ELF-1 (cell line): ENCODE results near the gene REN.

Source experiments
- DNase-seq: peaks from one replicate; pipeline ENCODE4 v3.0.0-alpha.2; 2016; ENCODE audit warnings: low read depth, low spot score

Gene REN

GRCh38 chr1:204191456-204191855 is 25.3 kb upstream of the REN start:
- no peak for DNase-seq

DNA sequence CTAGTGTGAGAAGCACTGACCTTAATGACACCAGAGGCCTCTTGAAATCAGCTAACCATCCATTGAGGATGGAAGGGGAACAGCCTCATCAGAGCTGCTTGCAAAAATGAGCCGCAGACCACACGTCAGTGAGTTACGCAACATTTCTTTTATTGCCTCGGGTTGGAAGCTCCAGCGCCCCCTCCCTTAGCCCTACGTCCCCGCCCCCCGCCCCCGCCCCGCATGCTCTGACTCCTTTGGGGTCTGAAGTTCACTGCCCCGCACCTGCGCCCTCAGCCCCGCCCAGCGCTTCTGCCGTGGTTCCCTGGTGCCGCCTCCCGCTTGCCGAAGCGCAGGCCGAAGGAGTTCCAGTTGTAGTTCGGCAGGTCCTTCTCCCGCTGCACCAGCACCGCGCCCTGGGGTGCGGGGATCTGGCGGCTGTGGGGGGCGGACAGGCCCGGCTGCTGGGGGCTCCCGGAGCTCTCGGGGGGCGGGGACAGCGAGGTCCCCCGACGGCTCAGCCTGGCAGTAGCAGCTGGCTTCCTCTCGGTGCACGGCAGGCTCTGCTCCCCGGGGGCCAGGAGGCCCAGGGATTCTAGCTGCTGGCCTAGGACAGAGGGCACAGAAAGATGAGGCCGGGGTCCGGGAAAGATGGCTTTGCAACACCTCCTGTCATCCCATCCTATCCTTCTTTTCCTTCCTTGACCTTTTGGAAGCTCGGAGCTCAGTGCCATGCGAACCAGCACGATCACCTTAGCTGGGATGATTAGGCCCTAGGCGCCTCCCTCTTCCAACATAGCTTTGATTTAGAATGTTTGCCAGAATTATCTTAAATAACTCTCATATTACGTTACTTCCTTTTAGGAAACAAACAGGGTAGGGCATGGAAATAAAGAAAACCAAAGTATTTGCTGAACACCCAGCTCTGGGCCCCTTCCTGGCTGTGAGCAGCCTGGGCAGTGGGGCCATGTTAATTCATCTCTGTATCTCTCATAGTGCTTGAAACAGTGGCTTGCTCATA is 24.4 kb upstream of the REN start:
- peak; percentile 20 for DNase-seq

DNA sequence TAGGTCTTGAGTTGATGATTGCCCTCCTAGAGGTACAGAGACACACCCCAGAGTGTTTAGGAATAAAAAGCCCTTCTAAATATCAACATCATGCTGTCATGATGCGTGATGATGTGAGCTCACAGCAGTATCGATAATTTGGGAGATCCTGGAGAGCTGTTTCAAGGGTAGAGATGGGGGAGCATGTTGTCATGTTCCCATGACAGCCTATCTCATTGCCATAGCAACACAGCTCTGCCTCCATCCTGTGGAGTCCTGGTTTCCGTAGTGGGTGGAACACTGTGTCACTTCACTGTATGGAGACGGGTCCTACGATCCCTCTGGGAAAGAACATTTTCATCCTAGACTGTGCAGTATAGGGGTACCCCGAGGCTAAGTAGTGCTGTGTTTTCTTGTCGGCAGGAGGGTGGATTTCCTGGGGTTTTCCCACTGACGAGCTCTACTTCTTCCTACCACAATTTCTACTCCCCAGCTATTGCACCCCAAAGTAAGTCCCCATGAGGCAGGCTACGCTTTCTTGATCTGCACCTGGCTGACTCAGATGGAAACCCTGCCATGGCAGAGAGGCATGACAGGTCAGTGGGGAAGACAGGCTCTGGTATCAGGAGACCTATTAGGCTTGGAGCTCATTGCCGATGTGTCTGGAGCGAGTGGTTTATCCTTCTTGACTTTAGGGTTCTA is 23.0 kb upstream of the REN start:
- no peak for DNase-seq

GRCh38 chr1:204186597-204186996 is 20.5 kb upstream of the REN start:
- no peak for DNase-seq

- DNase-seq: no peak
Measured at GRCh38 chr1:204181116-204181515, 15.0 kb upstream of the REN start.

DNA sequence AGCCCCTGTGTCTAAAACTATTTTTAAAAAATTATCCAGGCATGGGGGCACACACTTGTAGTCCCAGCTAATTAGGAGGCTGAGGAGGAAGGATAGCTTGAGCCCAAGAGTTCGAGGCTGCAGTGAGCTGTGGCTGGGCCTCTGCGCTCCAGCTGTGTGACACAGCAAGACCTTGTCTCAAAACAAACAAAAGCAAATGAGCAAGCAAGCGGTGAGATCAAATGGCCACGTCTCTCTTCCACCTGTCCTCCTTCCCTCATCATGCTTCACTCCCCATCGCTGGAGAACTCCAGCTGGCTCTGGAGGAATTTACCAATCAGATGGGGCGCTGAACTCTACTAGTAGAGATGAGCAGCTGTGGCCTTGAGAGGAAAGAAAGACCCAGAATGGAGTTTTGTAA is 14.0 kb upstream of the REN start:
- peak; percentile 23 for DNase-seq

GRCh38 chr1:204178487-204179281 is 12.5 kb upstream of the REN start:
- DNase-seq: no peak

DNA sequence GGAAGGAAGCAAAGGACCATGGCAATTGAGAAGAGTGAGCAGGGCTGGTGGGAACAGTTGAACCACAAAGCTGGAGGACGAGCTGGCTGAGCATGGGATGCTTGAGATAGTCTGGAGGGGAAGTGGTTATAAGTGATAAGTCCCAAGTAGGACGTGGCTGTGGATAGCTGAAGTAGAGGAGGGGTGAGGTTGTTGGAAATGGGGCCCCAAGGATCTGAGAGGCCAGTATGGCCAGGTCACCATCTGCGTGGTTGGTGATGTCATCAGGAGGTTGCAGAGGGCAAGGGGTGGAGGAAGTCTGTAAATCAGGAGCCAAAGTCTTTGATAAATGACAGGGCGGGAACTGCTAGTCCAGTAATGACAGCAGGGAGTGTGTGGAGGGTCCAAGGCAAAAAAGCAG is 11.0 kb upstream of the REN start:
- no peak for DNase-seq

GRCh38 chr1:204176049-204176448 is 9.9 kb upstream of the REN start:
- no peak for DNase-seq

DNA sequence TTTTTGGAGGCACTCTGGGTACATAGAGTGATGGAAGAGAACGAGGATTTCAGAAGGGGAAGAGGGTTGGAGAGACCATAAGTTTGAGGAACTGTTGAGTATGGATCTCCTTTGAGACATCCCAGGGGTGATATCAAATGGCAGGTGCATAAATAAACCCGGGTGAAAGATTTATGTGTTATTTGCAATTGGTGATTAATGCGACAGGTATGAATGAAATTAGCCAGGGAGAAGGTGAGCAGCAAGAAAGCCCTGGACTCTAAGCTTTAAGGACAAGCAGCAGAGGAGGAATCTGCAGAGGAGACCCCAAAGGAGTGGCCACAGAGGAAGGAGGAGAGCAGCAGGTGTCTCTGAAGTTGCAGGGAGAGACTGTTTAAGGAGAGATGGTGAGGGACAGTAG is 8.8 kb upstream of the REN start:
- DNase-seq: no peak

DNA sequence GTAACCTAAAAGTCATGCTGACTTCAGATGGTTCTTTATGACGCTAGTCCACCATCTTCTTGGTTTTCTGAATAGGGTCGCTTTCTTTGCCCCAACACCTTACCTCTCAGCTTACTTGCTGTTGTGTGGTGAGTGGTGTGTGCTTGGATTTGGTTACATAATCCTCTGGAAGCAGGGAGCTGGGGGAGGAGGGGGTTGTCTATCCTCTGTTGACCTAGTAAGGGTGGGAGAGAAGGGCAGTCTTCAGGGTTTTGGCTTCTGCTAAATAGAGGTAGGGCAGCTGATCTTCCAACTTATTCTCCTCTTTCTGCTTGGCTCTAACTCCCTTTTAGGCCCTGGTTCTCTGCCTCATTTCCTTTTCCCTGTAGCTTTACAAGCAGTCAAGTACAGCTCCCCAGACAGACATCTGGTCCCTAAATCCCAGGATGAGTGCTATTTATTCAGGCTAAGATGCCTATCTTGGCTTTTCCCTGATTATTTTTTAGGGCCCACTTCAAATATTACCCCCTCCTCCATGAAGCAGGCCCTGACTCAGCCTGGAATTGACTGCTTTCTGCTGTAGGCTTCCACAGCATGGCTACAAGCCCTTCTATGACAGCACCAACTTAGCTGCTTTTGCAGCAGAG is 6.4 kb upstream of the REN start:
- no peak for DNase-seq

GRCh38 chr1:204171751-204172178 is 5.6 kb upstream of the REN start:
- no peak for DNase-seq

DNA sequence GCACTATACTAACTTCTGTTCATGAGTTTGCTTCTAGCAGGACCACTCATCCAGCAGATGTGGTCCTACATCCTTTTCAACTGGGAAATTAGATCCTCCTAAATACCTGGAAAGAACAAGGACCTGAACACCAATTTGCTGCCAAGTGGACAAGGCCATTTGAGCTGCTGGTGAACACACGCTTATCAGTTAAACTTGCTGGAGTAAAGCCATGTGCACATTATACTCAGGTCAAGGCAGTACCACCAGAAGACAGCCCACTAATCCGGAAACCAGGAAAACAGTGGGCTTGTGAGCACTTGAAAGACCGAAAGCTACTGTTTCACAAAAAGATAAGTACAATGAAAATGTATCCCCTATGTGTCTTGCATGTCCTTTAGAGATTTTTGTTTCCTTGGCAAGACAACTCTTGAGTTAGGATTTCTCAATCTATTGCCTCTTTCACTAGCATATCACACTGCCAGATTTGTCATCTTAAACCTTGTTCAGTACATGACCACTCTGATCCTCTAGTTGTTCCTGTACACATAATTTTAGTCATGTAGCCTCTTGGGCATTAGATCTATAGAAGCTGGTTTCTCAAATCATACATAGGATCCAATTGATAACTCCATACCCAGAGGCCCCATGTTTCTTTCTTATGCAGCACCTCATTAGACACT is 4.5 kb upstream of the REN start:
- no peak for DNase-seq

- DNase-seq: no peak
Measured at GRCh38 chr1:204169858-204170257, 3.7 kb upstream of the REN start.

DNA sequence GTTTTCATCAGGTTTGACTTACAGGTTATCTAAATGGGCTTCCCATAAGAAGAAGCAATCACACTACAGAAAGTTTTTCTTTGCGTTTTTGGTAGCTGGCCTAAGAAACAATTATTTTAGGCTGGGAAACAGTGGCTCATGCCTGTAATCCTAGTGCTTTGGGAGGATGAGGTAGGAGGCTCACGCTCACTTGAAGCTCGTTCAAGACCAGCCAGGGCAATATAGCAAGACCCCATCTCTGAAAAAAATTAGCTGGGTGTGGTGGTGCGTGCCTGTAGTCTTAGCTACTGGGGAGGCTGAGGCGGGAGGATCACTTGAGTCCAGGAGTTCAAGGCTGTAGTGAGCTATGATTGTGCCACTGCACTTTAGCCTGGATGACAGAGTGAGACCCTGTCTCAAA is 1.6 kb upstream of the REN start:
- no peak for DNase-seq

DNA sequence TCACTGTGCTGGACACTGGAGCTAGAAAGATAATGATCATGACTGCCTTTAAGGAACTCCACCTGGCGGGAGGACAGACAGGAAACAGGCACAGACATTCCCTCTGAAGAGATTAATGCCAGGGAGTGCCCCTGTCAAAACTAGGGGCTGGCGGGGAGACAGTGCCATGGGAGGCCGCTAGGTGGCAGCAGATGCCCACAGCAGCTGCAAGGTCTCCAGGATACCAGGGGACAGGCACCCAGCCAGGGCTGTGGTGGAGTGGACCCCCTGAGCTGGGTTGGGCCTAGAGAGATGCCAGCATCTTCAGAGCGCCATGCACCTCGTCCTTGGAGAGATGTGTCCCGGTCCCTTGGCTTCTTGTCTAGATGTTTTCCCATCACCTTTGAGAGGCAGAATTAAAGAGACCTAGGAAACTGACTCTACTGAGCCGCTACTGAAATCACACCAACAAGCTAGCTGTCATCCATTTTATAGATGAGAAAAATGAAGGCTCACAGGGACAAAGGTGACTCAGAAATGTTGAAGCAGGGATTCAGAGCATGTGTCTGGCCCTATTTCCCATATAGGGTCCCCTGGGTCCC is 3.6 kb downstream of the REN start:
- DNase-seq: peak; percentile 95

DNA sequence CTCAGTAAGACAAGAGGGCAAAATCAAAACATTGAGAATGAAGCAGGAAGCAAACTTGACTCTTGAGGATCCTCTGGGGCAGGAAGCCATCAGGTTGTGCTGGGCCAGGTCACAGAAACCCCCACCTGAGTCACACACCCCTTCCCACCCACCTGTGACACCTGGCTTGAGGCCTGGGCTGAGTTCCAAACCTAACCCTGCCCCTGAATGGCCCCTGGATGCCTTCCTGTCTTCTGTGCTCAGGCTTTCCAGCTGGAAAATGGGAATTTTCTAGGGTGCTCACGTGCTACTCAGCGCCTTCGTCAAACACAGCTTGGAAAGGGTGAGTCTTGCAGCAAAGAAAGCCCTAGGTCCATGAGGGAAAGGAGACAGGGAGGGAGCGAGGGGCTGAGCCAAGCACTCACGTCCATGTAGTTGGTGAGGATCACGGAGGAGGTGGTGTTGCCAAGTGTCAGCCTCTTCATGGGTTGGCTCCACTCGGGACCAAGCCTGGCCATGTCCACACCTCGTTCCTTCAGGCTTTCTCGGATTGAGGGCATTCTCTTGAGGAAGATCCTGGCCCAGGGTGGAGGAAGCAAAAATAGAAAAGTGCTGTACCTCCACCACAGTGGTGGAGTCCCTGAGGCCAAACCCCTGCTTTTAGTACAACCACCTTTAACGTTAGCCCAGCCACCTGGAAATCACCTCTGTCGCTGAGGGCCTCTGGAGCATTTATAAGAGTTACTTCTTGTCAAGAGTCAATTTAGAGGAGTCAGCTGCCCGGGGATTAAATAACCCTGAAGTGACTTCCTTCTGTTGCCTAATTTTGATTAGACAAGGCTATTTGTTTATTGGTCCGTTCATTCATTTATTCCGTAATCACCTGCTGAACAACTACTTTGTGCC is 4.3 kb downstream of the REN start:
- no peak for DNase-seq

- no peak for DNase-seq
Measured at GRCh38 chr1:204157962-204158361, 8.2 kb downstream of the REN start.

DNA sequence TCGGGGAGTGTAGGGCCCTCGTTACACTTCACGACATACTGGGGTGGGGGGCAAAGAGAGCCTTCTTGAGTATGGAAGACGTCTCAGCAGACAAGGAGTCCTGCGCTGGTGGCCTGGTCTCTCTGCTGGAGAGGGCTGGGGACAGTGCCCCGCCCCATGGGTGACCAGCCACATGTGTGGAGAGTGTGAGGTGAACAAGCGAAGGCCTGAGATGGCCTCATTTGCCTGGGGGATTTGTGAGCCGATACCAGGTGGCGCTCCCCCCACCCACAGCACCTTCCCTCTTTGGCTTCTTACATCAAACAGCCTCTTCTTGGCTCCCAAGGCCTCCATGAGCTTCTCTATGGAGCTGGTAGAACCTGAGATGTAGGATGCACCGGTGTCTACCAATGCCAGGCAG is 10.3 kb downstream of the REN start:
- DNase-seq: no peak
